HL-60/S4 (cell line): ENCODE measurements around the gene PALD1.

ENCODE experiments used
- in situ Hi-C: fragments of 300-500 bp; cut with MboI; formaldehyde crosslinking; loops from 2 replicates; pipeline ENCODE4 v1.14.3; 2022; ENCODE audit warnings: low sequenced_read_pairs

PALD1 gene

DNA sequence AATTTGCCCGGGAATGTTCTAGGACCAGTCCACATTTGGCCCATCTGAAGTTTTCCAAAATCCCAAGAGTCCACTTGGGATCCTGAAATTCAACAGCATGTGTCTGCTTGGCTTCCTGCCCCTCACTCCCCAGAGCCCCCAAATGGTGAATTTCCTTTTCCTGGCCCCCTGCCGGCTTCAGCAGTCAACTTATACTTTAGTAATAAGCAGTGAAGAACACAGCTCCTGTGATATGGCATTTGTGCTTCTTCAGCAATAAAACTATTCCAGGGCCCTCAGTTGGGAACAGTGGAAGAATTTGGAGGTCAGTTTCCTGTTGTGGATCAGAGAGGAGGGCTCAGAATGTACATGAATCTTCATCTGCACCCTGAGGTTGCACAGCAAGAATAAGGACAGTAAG, 72.9 kb downstream of the PALD1 start:
- in situ Hi-C loops = loop anchor here (5.0 kb wide), 1 partner anchor 331 kb away; no protein-coding TSS in a partner anchor

DNA sequence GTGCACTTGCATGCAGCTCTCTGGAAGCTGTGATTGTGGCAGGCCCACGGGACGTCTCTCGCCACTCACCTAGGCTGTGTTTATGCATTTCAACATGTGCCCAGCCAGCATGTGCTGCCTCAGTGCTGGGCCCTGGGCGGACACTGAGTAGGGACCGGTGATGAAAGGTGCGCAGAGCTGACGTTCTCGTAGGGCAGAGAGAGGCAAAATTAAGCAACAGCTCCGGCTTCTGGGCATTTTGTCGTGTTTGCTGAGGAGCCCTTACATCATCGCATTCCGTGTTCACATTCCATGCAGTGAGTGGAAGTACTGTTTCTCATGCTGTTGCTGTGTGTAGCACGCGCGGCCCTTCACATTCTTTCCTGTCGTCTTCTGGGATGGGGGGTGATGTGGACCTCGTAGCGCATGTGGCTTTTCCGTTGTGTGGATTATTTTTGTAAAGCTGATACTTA, 73.4 kb downstream of the PALD1 start:
- in situ Hi-C loops = loop anchor here (5.0 kb wide), 1 partner anchor 330 kb away; no protein-coding TSS in a partner anchor

DNA sequence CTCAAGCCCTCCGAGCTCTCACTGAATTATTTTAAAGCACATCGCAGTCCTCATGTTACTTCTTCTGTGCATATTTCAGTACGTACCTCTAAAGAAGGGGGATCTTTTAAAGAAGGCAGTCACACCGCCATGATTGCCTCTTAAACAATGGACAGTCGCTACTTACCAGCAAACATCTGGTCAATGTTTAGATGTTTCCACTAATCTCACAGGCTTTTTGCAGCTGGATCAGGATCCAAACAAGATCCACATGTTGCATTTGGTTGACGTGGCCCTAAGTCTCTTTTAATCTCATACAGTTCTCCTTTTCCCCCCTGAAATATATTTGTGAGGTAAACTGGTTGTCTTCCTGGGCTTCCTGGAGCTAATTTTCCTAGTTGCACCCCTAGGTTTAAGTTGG, 74.0 kb downstream of the PALD1 start:
- in situ Hi-C loops = loop anchor here (5.0 kb wide), 1 partner anchor 330 kb away; no protein-coding TSS in a partner anchor

DNA sequence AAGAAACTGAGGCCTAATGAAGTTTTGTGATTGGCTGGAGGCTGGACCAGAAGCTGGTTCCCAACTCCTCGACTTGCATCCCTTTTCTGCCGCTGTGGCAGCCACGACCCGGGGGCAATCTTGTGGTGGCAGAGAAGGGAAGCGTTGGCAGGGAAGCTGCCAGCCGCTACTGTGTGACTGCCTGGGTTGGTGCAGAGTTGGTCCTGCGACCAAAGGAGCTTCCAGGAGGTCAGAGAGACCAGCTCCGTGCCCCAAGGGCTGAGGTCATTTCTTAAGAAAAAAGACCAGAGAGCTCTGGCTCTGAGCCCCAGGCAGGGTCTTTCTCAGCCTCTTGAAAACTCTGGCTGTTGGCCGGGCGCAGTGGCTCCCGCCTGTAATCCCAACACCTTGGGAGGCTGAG, 76.8 kb downstream of the PALD1 start:
- in situ Hi-C loops = no loop called here

DNA sequence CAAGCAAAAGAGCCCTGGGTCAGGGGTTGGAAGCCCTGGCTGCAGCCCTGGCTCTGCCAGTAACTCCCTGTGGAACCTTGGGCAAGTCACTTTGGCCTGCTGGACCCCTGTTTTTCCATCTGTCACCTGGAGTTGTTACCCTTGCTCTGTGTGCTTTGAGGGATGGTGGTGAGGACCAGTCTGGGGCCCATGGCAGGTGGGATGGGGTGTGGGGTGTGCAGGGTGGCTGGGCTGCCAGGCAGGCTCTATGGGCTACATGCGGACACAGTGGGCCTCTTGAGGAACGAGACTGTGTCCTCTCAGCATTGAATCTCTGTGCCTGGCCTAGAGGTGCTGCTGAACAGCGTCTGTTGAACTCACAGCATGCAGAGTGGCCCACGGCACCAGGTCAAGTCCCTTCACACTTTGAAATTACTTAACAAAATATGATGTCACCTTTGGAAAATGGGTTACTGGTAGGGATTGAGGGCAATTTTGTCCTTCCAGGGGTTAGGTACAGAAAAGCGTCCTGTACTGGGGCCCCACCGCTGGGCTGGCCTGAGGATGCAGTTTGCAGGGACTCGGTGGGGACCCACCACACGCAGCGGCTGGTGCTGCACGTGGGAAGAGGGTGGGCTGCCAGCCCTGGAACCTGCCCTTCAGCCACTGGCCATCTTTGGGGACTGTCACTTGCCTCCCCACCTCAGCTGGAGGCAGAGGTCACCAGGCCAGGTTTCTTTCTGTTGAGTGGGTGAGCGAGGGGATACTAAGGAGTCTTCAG, 78.7 kb downstream of the PALD1 start:
- in situ Hi-C loops = no loop called here

DNA sequence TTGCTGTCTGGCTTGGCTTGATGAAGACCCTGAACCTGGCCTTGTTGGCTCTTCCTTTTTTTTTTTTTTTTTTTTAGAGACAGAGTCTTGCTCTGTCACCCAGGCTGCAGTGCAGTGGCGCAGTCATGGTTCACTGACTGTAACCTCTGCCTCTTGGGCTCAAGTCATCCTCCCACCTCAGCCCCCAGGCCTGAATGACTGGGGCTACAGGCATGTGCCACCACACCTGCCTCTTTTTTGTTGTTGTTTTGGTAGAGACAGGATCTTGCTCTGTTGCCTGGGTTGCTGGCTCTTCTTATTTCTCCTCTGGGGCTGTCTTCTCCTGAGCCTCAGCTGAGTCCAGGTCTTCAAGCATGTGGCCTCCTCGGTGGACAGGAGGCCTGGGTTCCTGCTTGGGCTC, 79.3 kb downstream of the PALD1 start:
- in situ Hi-C loops = no loop called here

DNA sequence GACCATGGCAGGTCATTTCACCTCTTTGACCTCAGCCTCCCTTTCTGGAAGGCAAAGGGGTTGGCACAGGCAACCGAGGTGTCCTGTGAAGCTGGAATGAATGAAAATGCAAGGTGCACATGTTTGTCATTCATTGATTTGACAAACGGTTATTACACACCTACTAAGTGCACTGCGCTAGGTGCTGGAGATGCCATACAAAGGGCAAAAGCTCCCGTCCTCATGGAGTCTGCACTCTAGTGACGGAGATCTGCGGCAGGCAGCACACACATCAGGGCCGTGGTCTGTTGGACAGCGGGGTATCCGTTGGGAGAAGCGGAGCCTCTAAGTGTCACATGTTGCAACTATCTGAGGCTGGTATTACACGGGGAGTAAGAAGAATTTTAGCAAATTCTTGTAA, 79.7 kb downstream of the PALD1 start:
- in situ Hi-C loops = no loop called here

DNA sequence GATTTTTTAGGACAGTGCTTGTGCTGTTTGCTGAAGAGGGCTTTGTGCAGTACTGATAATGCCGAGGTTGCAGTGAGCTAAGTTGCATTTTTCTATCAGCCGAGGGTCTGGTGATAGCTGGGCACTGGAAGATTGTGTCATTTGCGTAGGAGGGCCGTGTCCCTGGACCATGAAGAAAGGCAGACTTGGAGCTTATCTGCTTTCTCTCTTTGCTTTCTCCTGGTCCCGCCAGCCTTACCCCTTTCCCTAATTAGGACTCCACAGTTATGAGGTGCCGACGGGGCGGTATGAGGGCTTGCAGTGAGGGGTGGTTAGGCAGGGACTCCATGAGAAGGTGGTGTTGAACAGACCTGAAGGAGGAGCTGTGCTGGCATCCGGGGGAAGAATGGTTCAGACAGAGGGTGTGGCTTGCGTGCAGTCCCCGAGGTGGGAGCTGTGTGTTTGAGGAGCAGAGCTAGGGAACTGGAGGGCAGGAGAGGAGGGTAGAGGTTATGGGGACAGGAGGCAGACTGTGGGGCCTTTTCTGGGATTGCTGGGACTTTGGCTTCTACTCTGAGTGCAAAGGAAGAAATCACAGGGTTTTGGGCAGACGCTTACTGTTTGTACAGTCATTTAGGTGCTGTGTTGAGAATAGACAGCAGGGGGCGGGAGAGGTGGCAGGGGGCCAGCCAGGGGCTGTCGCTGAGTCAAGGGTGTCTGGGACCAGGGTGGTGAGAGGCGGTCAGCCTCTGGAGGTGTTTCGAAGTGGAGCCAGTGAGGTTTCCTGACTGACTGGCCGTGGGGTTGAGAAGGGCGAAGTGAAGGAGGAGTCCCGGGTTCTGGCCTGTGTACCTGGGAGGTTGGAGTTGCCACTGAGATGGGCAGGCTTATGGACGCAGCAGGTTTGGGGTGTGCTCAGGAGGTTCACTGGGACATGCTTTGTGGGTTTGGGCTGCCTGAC, 80.6 kb downstream of the PALD1 start:
- in situ Hi-C loops = no loop called here

DNA sequence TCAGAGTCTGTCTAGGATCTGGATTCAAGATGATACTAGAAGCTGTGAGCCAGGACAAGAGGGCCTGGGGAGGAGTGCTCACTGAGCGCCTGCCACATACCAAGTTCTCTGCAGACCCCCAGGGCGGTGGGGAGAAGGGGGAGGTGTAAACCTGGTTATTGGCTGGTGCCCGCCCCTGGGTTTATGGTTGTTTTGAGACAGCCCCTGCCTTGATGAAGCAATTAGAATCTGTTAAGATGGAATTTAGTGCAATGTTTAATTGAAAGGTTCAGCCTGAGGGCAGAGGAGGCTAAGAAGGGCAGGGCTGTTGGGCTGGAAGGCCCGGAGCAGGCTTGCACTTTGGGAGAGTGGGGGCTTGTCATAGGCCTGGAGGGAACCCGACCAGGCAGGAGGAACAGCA, 81.3 kb downstream of the PALD1 start:
- in situ Hi-C loops = loop anchor here (10.0 kb wide), 1 partner anchor 205 kb away; no protein-coding TSS in a partner anchor

DNA sequence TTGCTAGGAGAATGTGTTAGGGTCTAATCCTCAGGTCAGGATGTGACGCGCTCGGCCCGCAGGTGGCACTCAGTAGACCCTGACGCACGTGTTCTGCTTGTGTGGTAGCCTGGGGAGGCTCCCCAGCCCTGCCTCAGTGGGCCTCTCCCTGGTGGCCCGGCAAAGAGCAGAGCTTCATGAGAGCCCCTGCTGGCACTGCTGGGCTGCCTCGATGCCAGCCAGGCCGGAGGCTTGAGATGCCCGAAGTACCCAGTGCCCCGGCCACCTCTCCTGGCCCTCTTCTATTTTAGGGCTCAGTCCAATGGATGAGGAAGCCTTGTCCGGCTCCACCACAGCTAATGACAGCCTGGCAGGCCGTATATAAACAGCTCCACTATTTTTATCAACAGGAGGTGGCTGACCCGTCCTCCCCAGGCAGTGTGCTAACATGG, 82.0 kb downstream of the PALD1 start:
- in situ Hi-C loops = loop anchor here (10.0 kb wide), 1 partner anchor 204 kb away; no protein-coding TSS in a partner anchor

DNA sequence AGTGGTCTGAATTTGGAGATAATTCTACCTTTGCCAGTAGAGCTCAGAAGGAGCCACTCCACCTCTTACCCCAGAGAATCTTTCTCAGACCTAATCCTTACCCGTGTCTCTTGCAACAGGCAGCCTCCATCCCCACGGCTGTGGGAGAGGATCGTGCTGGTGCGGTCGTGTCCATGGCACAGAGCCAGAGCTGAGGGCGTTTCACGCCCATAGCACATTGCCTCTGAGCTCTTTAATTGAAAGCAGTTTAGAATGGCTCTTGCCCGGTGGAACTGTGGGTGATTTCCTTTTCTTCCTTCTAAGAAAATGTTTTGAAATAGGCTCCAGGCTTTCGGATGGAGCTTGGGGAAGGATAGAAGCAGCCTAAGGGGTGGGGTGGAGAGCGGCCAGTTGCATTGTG, 82.5 kb downstream of the PALD1 start:
- in situ Hi-C loops = loop anchor here (10.0 kb wide), 1 partner anchor 204 kb away; no protein-coding TSS in a partner anchor

DNA sequence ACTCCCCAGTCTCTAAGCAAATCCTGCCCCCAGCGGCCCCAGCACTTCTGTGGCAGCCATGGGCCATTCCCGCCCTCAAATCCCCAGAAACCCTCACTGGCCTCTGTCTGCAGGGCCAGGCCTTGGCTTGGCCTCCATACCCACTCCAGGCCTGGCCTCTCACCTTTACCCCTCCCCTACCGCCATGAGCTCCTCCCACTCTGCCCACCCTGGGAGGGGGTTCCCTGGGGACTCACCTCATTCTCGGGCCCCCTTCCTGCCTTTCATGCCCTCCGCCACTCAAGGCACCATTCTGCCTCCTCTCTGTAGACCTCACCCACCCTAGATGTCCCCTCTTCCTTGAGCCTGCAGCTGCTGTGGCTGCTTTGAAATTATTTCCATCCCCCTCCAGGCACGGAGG, 83.0 kb downstream of the PALD1 start:
- in situ Hi-C loops = loop anchor here (10.0 kb wide), 1 partner anchor 203 kb away; no protein-coding TSS in a partner anchor

DNA sequence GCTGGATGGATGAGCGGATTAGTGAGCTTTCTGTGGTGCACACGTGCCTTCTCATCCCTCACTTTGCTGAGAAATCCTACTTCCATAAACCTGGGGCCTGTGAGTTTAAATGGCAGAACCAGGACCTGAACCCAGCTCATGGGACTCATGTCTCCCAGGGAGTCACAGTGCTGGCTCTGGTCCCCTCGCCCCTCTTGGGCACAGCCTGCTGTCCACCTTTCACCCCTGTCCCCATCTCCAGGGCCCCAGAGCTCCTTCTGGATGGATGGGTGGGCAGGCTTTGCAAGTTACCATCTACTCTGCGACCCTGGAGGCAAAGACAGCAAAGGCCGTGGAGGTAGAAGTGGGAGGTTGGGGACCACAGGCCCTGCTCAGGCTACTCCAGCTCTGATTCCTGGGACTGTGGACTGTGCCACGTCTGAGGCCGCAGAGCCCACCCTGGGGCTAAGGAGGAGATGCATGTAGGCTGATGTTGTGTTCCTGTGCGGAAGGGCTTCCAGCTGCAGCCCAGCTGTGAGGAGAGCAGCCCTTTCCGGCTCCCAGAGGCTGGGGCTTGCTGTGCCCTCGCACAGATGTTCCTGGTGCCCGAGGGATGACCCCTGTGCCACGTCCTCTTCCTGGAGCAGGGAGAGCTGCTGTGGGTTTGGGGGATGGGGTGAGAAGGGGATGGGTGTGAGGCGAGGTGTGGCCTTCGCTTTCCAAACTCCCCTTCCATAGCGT, 83.6 kb downstream of the PALD1 start:
- in situ Hi-C loops = loop anchor here (10.0 kb wide), 1 partner anchor 203 kb away; no protein-coding TSS in a partner anchor

DNA sequence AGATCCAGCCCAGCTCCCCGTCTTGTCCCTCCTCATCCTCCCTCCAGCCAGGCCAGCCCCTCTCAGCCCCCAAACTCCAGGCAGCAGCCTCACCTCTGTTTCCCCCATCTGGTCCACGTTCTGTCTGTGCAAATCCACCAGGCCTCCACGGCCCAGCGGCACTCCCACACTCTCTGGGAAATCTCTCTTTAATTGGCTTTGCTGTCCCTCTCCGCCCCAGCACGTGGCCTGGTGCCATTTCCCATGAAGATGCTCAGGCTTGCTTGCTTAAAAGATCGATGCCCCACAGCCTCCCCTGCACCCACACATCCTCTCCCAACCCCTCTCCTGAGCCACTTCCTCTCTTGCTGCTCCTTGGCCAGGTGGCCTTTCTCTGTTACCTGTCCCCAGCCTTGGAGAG, 84.7 kb downstream of the PALD1 start:
- in situ Hi-C loops = loop anchor here (10.0 kb wide), 1 partner anchor 202 kb away; no protein-coding TSS in a partner anchor

DNA sequence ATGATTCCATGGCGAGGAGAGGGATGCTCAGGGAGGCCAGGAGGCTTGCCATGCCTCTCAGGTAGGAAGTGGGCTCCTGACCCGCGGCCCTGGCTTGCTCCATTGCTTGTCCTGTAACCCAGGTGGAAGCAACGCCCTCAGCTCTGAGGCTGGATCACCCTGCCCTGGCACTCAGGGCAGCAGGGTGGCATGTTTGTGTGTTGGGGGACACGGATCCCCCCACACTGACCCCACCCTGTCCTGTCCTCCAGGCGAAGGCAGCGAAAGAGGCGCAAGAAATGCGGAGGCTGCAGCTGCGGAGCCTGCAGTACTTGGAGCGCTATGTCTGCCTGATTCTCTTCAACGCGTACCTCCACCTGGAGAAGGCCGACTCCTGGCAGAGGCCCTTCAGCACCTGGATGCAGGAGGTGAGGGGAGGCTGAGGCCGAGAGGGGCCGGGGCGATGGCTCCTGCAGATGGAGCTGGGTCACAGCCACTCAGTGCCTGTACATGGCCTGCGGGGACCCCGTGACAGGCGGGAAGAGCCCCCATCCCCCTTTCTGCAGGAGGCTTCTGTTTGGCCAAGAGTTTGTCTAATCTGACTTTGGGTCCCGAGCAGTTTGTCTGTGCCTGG, 85.7 kb downstream of the PALD1 start:
- in situ Hi-C loops = loop anchor here (10.0 kb wide), 1 partner anchor 201 kb away; no protein-coding TSS in a partner anchor

DNA sequence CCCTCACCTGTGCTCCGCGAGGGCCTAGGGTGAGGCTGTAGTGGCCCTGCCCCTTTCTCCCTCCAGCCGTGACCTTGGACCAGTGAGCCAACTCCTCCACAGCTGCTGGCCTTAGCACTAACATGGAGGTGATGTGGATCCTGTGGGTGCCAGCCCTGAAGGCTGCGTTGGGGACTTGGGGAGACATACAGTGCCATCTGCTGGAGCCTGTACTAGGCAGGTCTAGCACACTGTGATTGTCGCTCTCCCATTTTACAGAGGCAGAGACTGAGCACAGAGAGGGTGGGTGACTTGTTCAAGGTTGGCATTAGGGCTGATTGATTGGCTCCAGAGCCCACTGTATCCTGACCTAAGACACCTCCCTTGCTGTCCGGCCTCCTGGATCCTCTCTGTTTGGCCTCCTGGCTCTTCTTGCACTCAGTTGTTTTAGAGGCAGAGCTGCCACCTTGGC, 86.4 kb downstream of the PALD1 start:
- in situ Hi-C loops = loop anchor here (10.0 kb wide), 1 partner anchor 200 kb away; no protein-coding TSS in a partner anchor

DNA sequence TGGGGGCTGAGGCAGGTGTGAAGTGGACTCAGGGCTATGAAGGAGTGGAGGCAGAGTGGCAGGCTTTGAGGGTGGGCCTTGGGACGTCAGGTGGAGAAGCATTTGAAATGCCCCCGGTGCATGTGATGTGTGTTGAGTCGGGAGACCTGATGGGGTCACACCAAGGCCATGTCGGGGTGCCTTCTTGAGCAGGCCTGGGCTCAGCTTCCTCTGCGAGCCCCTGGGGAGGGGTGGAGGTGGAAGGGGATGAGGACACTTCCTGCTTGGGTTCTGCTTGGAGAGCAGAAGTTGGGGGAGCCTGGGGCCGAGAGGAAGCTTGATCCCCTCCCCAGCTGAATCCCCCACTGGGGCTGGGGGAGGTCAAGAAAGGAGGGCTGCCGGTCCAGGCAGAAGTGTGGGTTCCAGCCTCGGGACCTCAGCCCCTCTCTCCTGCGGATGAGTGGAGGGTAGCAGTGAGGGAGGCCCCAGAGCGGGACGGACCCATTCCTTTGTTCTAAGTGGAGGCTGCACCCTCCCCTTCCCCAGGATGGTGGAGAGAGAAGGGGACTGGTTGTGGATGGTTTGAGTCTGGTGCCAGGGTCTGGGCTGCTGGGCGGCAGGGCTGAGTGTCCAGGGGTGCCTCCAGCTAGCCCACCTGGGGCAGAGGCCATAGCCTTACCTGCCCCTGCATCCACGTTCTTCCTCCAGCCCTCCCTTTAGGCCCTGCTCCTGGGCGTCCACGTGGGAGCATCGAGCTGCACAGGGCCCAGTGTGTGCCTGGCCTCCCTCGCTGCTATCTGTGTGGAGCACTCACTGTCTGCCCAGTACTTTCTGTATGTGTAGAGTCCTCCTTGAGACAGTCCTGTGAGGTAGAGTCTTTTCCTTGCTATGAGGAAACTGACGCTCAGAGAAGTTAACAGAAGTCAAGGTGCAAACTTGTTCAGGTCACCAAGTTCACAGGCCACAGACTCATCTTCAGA, 87.3 kb downstream of the PALD1 start:
- in situ Hi-C loops = loop anchor here (10.0 kb wide), 1 partner anchor 199 kb away; no protein-coding TSS in a partner anchor

DNA sequence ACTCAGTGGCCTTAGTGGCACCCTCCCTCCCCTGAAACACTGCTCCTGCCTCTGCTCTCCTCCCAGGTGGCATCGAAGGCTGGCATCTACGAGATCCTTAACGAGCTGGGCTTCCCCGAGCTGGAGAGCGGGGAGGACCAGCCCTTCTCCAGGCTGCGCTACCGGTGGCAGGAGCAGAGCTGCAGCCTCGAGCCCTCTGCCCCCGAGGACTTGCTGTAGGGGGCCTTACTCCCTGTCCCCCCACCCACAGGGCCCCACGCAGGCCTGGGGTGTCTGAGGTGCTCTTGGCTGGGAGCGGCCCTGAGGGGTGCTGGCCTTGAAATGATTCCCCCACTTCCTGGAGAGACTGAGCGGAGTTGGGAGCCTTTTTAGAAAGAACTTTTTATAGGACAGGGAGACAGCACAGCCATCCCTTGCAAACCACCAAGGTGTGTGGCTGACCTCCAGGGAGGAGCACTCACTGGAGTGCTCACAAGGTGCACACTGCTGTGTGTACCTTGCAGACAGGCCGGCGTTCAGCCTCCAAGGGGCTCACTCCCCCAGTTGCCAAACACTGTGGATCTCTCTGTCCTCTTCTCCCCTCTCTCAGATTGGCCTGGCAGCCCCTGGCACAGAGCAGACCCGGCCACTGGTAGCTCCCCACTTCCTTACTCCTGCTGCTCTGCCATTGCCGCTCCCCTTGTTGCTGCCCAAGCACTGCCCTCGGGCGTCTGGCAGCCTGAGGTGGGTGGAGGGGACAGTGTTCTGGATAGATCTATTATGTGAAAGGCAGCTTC, 88.1 kb downstream of the PALD1 start:
- in situ Hi-C loops = loop anchor here (10.0 kb wide), 1 partner anchor 198 kb away; no protein-coding TSS in a partner anchor
